SIG-M5 (cell line): ENCODE measurements around the gene ALDH1L1.

Experiments used
- DNase-seq: peaks from one replicate; lab custom pipeline; 2025; lab: John Stamatoyannopoulos, UW

The ALDH1L1 gene

DNA sequence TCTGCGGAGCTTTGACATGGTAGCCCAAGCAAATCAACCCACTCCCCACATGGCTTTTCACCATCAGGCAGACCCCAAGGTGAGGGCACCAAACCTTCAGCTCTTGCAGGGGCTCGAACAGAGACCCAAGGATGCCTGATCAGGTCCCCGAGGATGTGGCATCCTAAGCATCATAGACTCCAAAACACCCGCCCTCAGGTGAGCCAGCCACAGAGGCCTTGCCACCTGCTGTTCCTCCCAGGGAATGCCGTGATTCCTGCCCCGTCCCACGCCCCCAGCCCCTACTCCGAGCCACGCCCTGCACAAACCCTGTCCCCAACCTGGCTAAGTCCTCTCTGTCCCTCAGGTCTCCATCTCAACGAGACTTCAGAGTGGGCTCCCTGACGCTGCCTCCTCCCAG, 61.8 kb downstream of the ALDH1L1 start:
- no peak for DNase-seq

DNA sequence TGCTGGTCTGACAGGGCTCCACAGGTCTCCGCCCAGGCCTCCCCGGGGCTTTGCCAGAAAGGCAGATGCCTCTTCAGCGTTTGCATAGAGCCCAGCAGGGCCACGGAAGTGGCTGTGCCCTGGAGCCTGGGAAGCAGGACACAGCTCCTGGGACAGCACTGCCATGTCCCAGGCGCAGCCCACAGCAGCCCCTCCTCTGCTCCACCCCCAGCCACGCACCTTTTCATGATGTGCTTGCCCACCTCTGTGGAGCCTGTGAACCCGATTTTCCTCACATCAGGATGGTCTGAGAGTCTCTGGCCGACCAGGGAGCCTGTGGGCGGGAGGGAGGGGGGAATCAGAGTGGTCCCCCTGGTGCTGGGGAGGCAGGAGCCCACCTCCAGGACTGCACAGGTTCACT, 62.6 kb downstream of the ALDH1L1 start:
- no peak for DNase-seq

DNA sequence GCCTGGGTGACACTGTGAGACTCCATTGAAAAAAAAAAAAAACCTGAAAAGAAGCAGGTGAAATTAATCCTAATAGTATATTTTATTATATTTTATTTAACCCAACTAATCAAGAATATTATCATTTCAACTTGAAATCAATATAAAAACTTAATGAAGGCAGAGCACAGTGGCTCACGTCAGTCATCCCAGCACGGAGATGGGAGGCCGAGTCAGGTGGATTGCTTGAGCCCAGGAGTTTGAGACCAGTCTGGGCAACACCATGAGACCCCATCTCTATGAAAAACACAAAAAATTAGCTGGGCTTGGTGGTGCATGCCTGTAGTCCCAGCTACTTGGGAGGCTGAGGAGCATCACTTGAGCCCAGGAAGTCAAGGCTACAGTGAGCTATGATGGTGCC, 63.2 kb downstream of the ALDH1L1 start:
- DNase-seq: no peak

DNA sequence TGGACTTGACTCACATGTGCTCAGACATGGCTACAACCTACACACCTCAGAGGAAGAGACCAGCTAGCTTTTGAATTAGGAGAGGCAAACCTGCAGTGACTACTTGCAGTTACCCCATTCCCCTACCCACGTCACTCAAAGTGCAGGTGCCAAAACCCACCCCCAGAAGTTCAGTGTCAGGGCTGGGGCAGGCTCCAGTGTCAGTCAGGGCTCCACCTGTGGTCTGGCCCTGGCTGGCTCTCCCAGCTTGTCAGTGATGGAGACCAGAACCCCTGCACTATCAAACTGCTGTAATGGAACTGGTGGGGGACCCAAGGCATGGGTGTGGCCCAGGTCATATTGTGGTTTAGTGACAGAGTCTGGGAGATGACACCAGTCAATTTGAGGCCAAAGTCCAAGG, 63.9 kb downstream of the ALDH1L1 start:
- no peak for DNase-seq

DNA sequence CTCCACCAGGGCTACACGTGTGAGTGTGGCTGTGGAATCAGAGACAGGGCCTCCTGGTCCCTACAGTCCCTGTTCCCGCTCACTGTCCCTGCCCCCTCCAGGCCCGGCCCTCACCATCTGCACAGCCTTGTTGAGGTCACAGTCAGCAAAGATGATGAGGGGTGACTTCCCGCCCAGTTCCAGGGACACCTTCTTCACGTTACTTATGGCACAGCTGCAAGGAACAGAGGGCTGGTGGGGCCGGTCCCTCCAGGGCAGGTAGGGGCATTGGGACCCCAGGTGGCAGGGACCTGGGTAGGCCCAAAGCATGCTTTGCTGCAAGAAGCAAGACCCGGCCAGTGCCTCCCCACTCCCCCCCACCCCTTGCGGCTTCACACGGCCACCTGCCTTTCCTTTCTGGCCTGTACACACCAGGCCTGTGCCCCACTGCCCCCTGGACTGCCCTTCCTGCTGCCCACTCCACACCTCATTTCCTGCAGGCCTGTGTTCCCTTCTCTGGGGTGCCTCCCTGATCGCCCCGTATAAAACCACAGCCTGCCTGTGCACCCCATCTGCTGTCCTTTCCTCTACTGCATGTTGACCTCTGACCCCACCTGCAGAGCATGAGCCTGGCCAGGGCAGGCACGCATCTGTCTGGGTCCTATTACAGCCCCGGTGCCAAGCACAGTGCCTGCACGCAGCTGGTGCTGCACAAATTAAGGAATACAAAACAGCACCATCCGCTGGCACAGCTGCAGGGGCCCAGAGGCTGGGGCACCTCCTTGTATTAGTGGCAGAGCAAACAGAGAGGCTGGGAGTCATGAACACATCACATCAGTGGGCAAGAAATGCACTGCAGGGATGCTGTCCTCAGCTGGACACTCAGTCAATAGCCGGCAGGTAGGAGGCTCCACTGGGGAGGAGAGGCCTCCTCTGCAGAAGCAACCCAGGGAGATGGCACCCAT, 65.7 kb downstream of the ALDH1L1 start:
- no peak for DNase-seq

DNA sequence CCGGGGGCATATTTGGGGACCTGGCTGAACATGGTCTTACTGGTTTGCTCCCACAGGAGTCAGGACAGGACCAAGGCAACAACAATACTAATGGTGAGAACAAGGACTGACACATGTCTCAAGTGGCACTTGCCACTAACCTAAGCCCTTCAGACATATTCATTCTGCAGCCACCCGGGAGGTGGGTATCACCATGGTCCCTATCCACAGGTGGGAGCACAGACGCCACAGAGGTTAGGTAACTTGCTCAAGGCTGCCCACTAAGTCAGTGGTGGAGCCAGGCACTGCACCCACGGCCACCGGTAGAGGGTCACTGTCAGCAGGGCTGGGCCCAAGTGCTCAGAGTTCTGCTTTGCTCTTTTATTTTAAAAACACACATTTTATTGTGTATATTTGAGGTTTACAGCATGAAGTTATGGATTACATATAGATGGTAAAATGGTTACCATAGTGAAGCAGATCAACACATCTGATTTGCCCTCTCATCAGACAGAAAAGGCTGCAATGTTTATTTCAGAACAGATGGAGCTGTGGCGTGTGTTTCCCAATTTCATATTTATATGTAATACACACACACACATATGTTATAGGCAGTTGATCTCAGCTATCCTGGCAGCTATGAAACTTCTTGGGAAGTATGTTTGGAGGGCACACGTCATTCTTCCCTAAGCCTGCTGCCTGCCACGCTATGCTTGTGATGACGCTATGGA, 66.5 kb downstream of the ALDH1L1 start:
- no peak for DNase-seq

DNA sequence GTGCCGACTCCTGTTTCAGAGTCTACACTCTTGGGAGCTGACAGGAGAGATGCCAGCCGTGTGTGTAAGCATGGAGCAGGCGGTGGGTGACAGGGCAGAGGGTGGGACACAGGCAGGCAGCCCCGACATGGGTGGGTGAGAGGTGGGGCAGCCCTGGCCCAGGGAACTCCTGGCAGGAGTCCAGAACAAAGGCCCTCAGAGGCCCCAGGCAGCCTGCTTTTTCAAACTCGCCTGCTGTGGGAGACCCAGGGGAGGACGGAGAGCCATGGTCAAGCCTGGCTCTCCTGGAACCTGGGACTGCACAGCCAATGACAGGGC, 67.2 kb downstream of the ALDH1L1 start:
- DNase-seq: no peak

DNA sequence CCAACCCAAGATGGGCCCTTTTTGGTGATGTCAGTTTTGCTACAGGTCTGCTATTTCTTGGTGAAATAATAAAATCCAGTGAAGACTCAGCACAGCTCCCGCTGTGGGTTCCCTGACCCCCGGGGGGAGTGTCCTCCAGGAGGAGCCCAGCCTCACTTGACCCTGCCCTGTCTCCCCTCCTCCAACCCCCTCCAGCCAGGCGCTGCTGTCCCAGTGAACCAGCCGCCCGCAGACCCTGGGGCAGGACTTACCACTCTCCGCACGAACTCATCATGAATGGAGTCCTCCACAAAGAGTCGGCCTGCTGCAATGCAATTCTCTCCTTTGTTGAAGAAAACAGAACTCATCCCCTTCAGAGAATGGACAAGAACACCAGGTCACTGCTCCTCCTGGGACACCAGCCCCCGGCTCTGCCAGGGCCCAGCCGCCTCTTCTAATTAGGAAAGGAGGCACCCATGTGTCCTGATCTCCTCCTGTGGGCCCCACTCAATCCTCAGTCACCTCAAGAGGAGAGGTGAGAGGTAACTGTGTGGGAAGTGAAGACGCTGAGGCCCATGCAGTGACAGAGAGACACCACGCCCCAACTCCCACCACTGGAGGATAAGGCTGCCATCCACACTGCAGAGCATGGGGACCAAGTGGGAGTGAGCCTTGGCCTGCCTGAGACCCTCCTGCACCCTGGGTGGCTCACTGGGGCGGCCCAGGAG, 67.7 kb downstream of the ALDH1L1 start:
- DNase-seq: no peak

DNA sequence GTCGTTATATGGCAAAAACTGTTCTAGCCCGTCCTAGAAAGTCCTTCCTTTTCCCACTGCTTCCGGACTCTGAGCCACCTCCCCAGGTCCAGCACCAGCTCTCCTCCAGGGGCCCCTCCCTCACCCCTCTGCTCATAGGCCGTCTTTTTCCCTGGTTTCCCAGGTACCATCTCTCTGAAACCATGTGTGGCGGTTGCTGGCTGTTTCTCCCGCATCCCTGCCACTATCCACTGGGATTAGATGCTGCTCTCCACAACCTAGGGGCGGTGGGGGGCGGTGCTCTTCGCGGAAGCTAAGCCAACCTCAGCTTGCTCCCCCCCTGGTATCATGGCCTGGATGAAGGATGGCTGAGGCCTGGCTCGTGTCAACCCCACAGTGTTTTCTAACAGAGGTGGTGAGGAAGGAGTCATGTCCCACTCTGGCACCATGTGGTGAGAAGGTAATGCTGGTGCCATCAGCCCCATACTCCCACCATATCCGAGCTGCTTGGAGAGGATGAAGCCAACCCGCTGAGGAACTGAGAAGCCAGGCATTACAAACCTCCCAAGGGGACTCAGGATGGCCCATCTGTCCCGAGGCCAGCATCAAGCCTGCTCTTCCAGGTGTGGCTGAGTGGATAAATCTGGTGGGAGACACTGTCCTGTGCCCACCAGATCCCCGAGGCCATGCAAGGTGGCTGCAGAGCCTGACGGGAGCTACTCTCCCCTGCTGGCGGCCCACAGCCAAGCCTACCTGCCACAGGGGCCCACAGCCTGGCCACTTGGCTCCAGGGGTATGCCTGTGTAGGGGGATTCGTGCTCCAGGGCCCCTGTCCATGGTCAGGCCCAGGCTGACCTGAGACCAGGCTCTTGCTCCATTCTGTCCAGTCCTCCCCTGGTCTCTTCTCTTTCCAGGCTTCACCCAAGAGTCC, 68.6 kb downstream of the ALDH1L1 start:
- no peak for DNase-seq

DNA sequence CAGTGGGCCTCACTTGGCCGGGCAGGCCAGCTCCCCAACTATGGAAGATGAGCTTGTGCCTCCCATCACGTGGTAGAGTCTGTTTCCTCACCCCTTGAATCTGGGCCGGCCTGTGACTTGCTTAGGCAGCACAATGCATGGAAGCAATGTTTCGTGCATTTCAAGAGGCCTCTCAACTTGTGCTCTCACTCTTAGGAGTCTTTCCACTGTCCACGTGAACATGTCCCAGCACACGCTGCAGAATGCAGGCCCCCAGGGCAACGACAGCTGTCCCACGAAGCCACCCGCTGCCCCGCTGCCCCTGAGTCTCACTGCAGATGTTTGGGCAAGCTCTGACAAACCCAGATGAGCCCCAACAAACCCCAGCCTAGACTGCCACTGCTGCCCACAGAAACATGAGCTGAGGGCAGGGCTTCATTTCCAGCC, 69.2 kb downstream of the ALDH1L1 start:
- DNase-seq: no peak

DNA sequence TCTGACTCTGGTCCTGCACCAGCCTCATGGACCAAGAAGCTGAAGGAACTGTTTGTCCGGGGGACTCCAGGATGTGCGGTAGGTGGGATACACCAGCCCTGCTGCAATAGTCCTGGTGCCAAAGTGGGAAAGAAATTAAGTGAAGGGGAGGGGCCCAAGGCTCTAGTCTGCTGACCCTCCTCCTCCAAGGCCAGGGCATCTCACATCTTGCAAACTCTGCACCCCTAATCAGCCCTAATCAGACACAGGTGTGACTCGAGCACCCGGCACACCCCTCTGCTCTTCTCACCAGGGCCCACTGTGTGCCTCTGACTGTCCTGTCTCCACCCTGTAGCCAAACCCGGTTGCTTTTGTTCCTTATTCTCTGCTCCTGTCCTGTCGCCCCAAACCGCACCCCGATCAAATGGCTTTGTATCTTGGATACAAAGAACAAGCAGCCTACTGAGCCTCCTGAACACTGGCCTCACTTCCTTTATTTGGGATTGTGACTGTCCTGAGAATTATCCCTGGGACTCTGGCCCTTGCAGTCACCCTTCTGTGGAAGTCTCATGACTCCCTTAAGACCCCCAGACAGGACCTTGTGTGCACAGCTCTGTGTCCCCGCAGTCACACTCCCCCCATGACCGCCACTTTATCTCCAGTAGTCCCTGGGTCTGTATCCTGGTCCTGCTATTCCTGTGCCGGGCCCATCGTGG, 69.8 kb downstream of the ALDH1L1 start:
- no peak for DNase-seq

DNA sequence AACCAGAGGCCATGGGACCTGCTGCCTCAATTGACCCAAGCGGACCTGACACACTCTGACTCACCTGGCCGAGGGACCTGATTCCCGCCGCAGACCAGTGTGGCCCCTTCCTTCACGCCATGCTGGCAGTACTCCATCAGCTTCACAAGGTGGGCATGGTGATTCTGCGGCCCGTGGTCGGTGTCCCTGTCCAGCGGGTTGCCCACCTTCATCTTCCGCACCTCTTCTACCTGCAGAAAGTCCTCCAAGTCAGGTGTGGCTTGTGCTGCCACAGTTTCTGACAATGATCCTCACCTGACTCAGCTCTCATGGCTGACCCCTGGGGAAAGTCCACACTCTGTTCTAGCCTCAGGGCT, 70.5 kb downstream of the ALDH1L1 start:
- DNase-seq: no peak

DNA sequence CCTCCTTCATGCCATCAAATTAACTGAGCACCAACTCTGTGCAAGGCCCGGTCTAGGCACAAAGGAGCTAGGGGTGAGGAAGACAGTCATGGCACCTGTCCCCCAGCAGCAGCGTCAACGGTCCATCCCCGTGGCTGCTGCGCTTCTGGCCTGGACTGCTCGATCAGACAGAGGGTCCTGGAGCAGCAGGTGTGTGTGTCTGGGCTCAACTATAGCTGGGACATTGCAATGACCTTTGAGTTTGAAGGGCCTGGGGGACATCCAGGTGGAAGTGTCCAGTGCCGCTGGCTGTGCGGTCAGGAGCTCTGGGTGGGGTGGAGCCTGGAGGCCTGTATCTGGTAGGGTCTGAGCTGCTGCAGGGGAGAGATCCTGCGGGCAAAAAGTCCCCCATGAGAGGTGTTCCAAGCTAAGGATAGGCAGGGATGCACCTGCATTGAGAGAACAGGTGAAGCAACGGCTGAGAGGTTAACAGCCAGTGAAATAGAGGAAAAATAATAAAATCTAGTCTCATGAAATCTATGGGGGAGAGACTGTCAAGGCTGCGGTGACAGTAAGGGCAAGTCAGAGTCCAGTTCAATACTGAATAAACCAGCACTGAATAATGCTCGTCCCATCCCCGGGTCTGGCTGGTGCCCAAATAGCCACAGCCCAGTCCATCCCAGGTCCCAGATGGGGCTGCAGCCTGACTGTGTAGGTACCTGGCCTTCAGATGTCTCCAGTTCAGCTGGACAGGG, 71.1 kb downstream of the ALDH1L1 start:
- no peak for DNase-seq

DNA sequence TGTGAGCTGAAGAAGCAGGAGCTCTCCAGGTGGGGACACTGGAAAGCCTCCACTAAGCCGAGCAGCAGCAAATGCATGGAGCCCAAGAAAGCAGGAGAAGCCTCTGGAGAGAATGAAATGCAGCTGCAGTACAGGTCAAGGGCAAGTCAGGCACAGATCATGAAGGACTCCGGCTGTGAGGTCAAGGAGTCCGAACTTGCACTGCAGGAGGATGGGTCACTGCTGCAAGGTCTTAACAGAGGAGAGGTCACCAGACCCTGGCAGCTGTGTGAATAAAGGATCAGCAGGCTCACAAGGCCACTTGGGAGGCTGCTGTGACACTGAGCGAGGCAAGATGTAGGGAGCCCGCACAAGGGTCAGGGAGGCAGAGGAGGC, 71.7 kb downstream of the ALDH1L1 start:
- DNase-seq: no peak

DNA sequence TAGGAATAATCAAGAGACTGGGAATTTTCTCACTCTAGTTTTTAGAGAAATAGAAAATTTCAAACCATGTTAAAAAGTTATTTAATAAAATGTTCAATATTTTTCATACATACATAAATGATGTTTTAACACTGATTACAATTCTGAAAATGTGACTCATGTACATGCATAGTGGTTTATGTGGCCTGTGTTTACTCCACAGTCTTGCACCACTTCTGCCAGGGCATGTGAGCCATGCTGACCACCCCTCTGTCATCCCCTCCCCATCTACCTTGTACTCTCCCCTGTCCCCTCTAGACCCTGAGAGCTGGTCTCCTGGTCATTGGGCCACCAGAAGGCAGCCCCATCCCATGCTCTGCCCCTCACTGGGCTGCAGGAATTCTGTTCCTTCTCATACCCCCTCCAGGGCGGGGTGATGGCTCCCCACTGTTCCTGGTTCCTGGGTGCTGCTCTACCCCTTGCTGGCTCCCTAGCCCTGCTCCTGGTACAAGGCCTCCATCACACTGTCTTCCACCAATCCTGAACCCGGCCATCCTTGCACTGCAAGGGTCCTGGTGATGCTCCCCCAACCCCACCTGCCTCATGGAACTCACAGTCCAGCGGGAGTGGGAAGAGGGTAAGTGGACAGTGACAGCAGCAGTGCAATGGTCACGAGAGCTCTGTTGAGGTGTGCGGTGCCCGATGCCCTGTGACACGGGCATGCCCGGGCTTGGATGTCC, 72.3 kb downstream of the ALDH1L1 start:
- DNase-seq: no peak

DNA sequence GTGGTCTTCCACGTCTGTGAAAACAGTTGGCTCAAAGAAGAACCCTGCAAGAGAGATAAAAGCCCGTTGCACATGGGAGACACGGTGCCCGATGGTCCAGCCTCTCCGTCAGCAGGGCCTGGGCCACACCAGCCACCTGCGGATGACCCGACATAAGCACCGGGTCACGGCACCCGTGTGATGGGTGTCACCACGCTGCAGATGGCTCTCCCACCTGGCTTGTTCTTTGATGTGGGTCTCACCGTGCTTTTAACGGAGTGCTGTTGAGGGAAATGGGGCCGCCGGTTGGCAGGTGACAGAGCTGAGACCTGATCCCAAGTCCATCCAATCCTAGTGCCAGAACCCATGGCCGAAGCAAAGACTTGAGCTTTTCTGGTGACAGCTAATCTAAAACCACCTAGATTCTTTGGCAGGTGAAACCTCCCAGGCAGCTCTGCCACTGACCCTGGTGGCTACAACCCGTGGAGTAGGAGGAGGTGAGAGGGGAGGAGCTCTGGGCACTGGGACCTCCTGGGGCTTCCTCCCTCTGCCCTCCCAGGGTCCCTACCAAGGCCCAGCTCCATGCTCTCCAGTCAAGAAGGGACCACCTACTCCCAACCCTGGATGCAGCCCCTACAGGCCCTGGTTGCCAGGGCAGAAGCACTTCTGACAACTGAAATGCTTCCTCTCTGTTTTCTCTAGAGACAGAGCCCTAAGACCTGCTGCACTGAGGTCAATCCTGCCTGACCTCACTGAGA, 73.0 kb downstream of the ALDH1L1 start:
- no peak for DNase-seq

DNA sequence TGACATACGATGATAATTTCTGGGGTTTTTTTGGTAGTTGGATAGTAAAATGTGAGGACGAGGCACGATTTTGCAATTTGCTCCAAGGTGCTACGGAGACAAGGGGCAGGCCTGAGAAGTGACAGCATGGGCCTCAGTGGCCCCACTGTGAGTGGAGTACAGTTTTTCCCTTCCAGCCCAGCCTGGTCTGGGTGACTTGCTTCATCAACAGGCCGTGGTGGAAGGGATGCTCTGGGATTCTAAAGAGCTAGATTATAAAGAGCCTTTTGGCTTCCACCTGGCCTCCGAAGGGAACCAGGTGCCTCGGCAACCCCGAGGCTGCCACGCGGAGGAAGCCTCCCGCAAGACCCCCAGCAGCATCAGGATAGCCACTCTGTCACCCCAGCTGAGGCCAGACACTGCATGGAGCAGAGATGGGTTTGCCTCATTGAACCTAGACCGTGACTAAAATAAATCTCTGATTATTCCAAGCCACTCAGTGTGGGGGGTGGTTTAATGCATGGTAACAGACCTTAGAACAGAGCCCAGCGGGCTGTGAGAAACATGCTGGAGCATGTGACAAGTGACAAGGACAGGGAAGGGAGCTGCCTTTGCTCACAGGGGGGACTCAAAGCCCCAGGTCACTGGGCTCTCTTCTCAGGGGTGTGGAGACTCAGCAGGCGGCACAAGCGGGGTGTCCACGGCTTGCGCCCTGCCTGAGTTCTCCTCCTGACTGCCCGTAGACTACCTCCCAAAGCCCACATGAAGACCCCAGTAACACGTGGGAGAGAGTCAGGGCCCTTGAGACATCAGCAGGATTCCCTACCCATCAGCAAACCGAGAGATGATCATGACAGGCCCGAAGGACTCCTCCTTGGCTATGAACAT, 73.8 kb downstream of the ALDH1L1 start:
- no peak for DNase-seq

DNA sequence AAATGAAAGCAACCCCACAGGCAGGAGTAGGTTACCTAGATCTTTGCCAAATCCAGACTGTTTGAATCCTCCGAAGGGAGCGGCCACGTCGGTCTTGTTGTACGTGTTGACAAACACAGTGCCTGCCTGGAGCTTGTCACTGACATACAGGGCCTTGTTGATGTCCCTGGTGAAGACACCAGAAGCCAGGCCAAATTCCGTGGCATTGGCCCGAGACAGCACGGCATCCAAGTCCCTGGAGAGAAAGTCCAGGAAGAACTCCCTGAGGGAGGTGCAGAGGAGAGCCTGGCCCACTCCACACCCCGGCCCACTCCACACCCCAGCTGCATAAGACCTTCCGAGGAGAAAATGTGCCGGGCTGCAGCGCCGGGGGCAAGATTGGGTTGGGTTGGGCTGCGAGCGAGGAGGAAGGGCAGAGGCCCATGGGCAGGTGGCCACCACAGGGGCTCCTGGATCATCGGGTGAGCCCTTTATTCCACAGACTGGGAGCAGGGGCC, 74.6 kb downstream of the ALDH1L1 start:
- DNase-seq: no peak
